K562 (cell line): ENCODE data around the gene INTS1. TPM values are rescaled to one million over a fixed set of nuclear protein-coding genes. Genes with fewer than 3 reads are reported as not detected.

Source experiments
- ELF2 ChIP-seq: fragments of 250-450 bp; sonication (Bioruptor Pico); IDR thresholded peaks from 2 replicates; pipeline ENCODE4 v1.5.0; 2021; ENCODE audit warnings: mild to moderate bottlenecking
- HNRNPLL ChIP-seq: fragments of 200-400 bp; formaldehyde crosslinking; IDR thresholded peaks from 2 replicates; pipeline ENCODE4 v1.6.1; 2017; ENCODE audit warnings: low read length, low read depth, mild to moderate bottlenecking; ENCODE audit not compliant: poor library complexity, severe bottlenecking
- MTF1 ChIP-seq: fragments of 250-450 bp; sonication (Bioruptor Pico); IDR thresholded peaks from 2 replicates; pipeline ENCODE4 v1.9.0; 2021; ENCODE audit warnings: moderate library complexity, mild to moderate bottlenecking, inconsistent platforms, borderline replicate concordance
- PCBP1 ChIP-seq: fragments of 200-400 bp; formaldehyde crosslinking; IDR thresholded peaks from 2 replicates; pipeline ENCODE4 v1.6.1; 2018; ENCODE audit warnings: mild to moderate bottlenecking, low read depth, low read length; ENCODE audit not compliant: poor library complexity, severe bottlenecking
- SIRT6 ChIP-seq: IDR thresholded peaks from one replicate; pipeline ENCODE4 v1.6.1; 2012; ENCODE audit warnings: low read depth, mild to moderate bottlenecking, control low read depth, inconsistent platforms, low read length, moderate library complexity
- SMAD2 ChIP-seq: fragments of 150-350 bp; IDR thresholded peaks from 2 replicates; pipeline ENCODE4 v1.6.1; 2014; ENCODE audit warnings: low read depth, mild to moderate bottlenecking, low read length
- polyA plus RNA-seq, 8 experiments: library from polyadenylated mRNA; depleted of rRNA in 4 of 8; stranded (reverse) in 5 of 8; unstranded in 3 of 8; fragments of >200 nt; fragmentation: Nextera tagmentation in 2 of 8; fragmentation: Illumina TruSeq in 1 of 8; extraction: Ambion mirVana in 2 of 8; extraction: Trizol in 1 of 8; gene quantifications; 2 replicates each; pipeline versions ENCODE4 v1.2.1 to v1.2.3, GENCODE V29; 2011 to 2014; ENCODE audit warnings: inconsistent platforms in 1 of 8, missing spikeins in 1 of 8
- total RNA-seq, 7 experiments: library from RNA; depleted of rRNA in 6 of 7; stranded (reverse); fragments of >200 nt in 6 of 7; fragmentation: Illumina TruSeq in 2 of 7; extraction: Trizol in 2 of 7; gene quantifications; 2 replicates each; pipeline versions ENCODE4 v1.2.1 to v1.2.3, GENCODE V29; 2011 to 2021; ENCODE audit warnings: low replicate concordance in 1 of 7
- TF ChIP-seq, protein P1 (sequence below): fragments of 450-650 bp; formaldehyde crosslinking; IDR thresholded peaks from 2 replicates; pipeline ENCODE4 v1.4.0; 2022; ENCODE audit warnings: missing genetic modification characterization
- TF ChIP-seq, protein P2 (sequence below): sonication (generic); formaldehyde crosslinking; IDR thresholded peaks from 2 replicates; pipeline ENCODE4 v1.8.0; 2022; ENCODE audit warnings: mild to moderate bottlenecking, missing genetic modification reagents
- TF ChIP-seq, protein P3 (sequence below): sonication (generic); formaldehyde crosslinking; IDR thresholded peaks from 2 replicates; pipeline ENCODE4 v1.8.0; 2022; ENCODE audit warnings: mild to moderate bottlenecking, missing genetic modification reagents, borderline replicate concordance
- TF ChIP-seq, protein P4 (sequence below): fragments of 450-650 bp; IDR thresholded peaks from one replicate; pipeline ENCODE4 v1.6.1; 2018; ENCODE audit warnings: mild to moderate bottlenecking, moderate library complexity; ENCODE audit not compliant: partially characterized antibody

INTS1 gene
- total and polyA plus RNA-seq, 9 of the 15 experiments (the other 6 are each of a cell fraction or from before 2014, with no cell fraction given): 0.34 to 119 (median 18.5) TPM

DNA sequence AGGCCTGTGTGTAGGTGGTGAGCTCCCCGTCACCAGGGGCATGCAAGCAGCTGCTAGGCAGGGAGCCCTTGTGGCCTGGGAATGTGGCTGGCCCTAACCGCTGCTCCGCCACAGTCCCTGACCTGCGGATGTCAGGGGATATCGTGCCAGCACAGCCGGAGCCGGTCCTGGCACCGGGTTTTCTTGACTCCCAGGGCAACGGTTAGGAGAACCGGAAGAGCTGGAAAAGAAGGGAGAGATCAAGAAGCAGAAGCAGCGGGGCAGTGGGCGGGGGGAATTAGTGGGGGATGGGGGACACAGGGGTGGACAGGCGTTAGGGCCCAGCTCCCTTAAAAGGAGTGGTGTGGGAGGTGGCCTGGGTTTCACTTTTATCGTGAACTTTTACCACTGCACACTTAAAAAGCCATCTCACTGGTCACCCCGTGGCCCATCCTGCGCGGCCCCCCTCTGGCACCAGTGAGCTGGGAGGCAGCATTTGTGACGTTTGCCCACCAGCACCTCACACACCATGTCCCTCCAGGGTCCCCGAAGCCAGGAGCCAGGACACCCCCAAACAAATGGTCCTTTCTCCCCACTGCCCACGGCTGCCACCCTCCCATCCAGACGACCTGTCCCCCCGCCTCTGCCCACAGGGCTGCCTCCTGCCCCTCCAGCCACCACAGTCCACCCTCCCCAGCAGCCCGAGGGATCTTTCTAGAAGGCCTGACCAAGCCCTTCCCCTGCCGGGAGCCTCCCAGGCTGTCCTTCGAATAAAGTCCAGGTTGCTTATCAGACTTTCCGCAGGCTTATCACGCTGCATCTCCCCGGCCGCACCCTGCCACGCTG, 43.2 kb downstream of the INTS1 start (continued):
- TF ChIP-seq, protein P1, sequence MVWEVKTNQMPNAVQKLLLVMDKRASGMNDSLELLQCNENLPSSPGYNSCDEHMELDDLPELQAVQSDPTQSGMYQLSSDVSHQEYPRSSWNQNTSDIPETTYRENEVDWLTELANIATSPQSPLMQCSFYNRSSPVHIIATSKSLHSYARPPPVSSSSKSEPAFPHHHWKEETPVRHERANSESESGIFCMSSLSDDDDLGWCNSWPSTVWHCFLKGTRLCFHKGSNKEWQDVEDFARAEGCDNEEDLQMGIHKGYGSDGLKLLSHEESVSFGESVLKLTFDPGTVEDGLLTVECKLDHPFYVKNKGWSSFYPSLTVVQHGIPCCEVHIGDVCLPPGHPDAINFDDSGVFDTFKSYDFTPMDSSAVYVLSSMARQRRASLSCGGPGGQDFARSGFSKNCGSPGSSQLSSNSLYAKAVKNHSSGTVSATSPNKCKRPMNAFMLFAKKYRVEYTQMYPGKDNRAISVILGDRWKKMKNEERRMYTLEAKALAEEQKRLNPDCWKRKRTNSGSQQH (CRISPR knock-in tag): 0 out of 2 replicates have a peak, but pooled peaks have one; percentile 51
- TF ChIP-seq SMAD2 (no peak), MTF1 (no peak), ELF2 (CRISPR knock-in tag) (peak; percentile 51; the same call in 1 of the 2 replicates), PCBP1 (no peak), HNRNPLL (no peak), SIRT6 (no peak)
- TF ChIP-seq, protein P2, sequence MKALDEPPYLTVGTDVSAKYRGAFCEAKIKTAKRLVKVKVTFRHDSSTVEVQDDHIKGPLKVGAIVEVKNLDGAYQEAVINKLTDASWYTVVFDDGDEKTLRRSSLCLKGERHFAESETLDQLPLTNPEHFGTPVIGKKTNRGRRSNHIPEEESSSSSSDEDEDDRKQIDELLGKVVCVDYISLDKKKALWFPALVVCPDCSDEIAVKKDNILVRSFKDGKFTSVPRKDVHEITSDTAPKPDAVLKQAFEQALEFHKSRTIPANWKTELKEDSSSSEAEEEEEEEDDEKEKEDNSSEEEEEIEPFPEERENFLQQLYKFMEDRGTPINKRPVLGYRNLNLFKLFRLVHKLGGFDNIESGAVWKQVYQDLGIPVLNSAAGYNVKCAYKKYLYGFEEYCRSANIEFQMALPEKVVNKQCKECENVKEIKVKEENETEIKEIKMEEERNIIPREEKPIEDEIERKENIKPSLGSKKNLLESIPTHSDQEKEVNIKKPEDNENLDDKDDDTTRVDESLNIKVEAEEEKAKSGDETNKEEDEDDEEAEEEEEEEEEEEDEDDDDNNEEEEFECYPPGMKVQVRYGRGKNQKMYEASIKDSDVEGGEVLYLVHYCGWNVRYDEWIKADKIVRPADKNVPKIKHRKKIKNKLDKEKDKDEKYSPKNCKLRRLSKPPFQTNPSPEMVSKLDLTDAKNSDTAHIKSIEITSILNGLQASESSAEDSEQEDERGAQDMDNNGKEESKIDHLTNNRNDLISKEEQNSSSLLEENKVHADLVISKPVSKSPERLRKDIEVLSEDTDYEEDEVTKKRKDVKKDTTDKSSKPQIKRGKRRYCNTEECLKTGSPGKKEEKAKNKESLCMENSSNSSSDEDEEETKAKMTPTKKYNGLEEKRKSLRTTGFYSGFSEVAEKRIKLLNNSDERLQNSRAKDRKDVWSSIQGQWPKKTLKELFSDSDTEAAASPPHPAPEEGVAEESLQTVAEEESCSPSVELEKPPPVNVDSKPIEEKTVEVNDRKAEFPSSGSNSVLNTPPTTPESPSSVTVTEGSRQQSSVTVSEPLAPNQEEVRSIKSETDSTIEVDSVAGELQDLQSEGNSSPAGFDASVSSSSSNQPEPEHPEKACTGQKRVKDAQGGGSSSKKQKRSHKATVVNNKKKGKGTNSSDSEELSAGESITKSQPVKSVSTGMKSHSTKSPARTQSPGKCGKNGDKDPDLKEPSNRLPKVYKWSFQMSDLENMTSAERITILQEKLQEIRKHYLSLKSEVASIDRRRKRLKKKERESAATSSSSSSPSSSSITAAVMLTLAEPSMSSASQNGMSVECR (CRISPR knock-in tag): peak; percentile 78; the same call in 1 of the 2 replicates
- TF ChIP-seq, protein P3, sequence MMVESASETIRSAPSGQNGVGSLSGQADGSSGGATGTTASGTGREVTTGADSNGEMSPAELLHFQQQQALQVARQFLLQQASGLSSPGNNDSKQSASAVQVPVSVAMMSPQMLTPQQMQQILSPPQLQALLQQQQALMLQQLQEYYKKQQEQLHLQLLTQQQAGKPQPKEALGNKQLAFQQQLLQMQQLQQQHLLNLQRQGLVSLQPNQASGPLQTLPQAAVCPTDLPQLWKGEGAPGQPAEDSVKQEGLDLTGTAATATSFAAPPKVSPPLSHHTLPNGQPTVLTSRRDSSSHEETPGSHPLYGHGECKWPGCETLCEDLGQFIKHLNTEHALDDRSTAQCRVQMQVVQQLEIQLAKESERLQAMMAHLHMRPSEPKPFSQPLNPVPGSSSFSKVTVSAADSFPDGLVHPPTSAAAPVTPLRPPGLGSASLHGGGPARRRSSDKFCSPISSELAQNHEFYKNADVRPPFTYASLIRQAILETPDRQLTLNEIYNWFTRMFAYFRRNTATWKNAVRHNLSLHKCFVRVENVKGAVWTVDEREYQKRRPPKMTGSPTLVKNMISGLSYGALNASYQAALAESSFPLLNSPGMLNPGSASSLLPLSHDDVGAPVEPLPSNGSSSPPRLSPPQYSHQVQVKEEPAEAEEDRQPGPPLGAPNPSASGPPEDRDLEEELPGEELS (CRISPR knock-in tag): 0 out of 2 replicates have a peak, but pooled peaks have one; percentile 68
- TF ChIP-seq, protein P4, sequence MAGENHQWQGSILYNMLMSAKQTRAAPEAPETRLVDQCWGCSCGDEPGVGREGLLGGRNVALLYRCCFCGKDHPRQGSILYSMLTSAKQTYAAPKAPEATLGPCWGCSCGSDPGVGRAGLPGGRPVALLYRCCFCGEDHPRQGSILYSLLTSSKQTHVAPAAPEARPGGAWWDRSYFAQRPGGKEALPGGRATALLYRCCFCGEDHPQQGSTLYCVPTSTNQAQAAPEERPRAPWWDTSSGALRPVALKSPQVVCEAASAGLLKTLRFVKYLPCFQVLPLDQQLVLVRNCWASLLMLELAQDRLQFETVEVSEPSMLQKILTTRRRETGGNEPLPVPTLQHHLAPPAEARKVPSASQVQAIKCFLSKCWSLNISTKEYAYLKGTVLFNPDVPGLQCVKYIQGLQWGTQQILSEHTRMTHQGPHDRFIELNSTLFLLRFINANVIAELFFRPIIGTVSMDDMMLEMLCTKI: no peak
